Upper lobe of left lung (tissue), 4 donors: ENCODE measurements around the gene TMIGD3.

Experiments
- EP300 ChIP-seq, 4 donors: sonication (generic); formaldehyde crosslinking; IDR thresholded peaks; one replicate each; pipeline ENCODE4 v1.5.1; 2017; ENCODE audit warnings: antibody characterized with exemption in 4 of 4, control low read depth in 2 of 4
- POLR2A ChIP-seq, 4 donors: fragments of 450-650 bp; IDR thresholded peaks; one replicate each; pipeline ENCODE4 v1.5.1; 2016 to 2017; ENCODE audit warnings: antibody characterized with exemption in 4 of 4, mild to moderate bottlenecking in 2 of 4
- POLR2AphosphoS5 ChIP-seq, 2 donors: sonication (generic); formaldehyde crosslinking; IDR thresholded peaks; one replicate each; pipeline ENCODE4 v1.5.1; 2017; ENCODE audit warnings: antibody characterized with exemption in 2 of 2
- TF ChIP-seq, protein P1 (sequence below), 6 experiments: fragments of 450-650 bp in 4 of 6; fragments of 200-600 bp in 2 of 6; sonication (generic) in 2 of 6; IDR thresholded peaks; one replicate each; pipeline ENCODE4 v1.5.1; 2016 to 2019; ENCODE audit warnings: antibody characterized with exemption in 6 of 6

DNA sequence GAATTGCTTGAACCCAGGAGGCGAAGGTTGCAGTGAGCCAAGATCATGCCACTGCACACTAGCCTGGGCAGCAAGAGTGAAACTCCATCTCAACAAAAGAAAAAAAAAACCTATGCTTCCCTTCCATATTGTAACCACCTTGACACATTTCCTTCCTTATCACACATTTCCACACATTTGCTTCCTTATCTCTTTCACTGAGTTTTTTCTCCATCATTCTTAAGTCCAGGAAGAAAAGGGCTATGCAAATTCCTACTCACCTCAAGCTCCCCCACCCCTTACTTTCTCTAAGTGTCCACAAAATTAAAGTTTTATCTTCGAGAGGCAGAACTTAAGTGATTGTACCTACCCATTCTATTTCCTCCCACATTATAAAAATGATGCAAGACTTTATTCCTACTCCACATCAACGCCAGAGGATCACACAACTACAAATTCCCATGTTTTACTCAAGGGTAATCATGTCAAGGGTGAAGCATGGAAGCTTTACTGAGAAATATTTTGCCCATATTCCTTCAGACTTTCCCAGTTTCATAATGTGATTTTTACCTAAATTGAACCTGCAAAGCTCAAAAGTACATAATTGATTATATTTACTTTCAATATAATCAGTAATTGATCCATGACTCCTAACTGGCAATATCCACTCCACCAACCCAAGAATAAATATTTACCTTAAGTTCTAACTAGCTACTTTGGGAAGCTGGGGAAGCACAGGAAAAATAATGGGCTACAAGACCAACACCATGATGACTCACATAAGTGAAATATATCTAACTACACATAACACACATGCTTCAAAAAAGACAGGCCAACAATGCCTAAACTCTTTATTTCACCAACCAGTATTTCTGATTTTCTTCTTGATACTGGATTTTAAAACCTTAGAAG lies 63.7 kb downstream of the TMIGD3 start:
- TF ChIP-seq POLR2AphosphoS5 (IDR thresholded peaks at IDR 0.05) (no peak), EP300 (IDR thresholded peaks at IDR 0.05) (no peak), POLR2A (IDR thresholded peaks at IDR 0.05) (no peak)
- TF ChIP-seq, protein P1, sequence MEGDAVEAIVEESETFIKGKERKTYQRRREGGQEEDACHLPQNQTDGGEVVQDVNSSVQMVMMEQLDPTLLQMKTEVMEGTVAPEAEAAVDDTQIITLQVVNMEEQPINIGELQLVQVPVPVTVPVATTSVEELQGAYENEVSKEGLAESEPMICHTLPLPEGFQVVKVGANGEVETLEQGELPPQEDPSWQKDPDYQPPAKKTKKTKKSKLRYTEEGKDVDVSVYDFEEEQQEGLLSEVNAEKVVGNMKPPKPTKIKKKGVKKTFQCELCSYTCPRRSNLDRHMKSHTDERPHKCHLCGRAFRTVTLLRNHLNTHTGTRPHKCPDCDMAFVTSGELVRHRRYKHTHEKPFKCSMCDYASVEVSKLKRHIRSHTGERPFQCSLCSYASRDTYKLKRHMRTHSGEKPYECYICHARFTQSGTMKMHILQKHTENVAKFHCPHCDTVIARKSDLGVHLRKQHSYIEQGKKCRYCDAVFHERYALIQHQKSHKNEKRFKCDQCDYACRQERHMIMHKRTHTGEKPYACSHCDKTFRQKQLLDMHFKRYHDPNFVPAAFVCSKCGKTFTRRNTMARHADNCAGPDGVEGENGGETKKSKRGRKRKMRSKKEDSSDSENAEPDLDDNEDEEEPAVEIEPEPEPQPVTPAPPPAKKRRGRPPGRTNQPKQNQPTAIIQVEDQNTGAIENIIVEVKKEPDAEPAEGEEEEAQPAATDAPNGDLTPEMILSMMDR (IDR thresholded peaks at IDR 0.05), result no peak
